GM12878 (cell line): ENCODE data around the gene HIVEP2. TPM values are rescaled to one million over a fixed set of nuclear protein-coding genes. Genes with fewer than 3 reads are reported as not detected.

Experiments
- BCL11A ChIP-seq: IDR thresholded peaks from 2 replicates; pipeline ENCODE4 v1.6.1; 2011; ENCODE audit warnings: low read depth, low read length
- EZH2 ChIP-seq: IDR thresholded peaks from 2 replicates; pipeline ENCODE4 v1.6.1; 2012; ENCODE audit warnings: low read depth, mild to moderate bottlenecking, control low read depth, inconsistent platforms, low read length, borderline replicate concordance; ENCODE audit not compliant: control insufficient read depth
- FOXK2 ChIP-seq: fragments of 450-650 bp; IDR thresholded peaks from 2 replicates; pipeline ENCODE4 v1.6.1; 2017; ENCODE audit warnings: mild to moderate bottlenecking, moderate library complexity
- IKZF1 ChIP-seq: fragments of 450-650 bp; conservative IDR thresholded peaks from 2 replicates; pipeline ENCODE4 v1.6.1; 2017; ENCODE audit warnings: antibody characterized with exemption, mild to moderate bottlenecking
- POU2F2 ChIP-seq: IDR thresholded peaks from 3 replicates; pipeline ENCODE4 v1.6.1; 2011; ENCODE audit warnings: low read depth, mild to moderate bottlenecking, low read length, borderline replicate concordance
- RFX5 ChIP-seq: IDR thresholded peaks from 2 replicates; pipeline ENCODE4 v1.6.1; 2011; ENCODE audit warnings: low read depth, low read length, improper control_type of control experiment
- TCF12 ChIP-seq: IDR thresholded peaks from 2 replicates; pipeline ENCODE4 v1.6.1; 2011; ENCODE audit warnings: low read depth, mild to moderate bottlenecking, low read length
- ZNF622 ChIP-seq: fragments of 450-650 bp; IDR thresholded peaks from 2 replicates; pipeline ENCODE4 v1.6.1; 2017; ENCODE audit warnings: mild to moderate bottlenecking, inconsistent platforms
- polyA plus RNA-seq, 11 experiments: library from polyadenylated mRNA; depleted of rRNA in 4 of 11; unstranded in 6 of 11; stranded (reverse) in 5 of 11; fragments of >200 nt; fragmentation: Nextera tagmentation in 4 of 11; fragmentation: Illumina TruSeq in 1 of 11; extraction: Ambion mirVana in 4 of 11; extraction: Trizol in 1 of 11; gene quantifications; 1 replicate in 1 of 11; 2 replicates in 10 of 11; pipeline versions ENCODE4 v1.2.1 to v1.2.3, GENCODE V29; 2011 to 2016; ENCODE audit warnings: inconsistent platforms in 2 of 11, missing spikeins in 2 of 11, low read depth in 1 of 11
- total RNA-seq, 4 experiments: library from RNA; depleted of rRNA in 3 of 4; stranded (reverse); fragments of >200 nt in 3 of 4; fragmentation: Illumina TruSeq in 1 of 4; extraction: Trizol in 1 of 4; gene quantifications; 2 replicates each; pipeline versions ENCODE4 v1.2.1 to v1.2.3, GENCODE V29; 2013 to 2021
- TF ChIP-seq, protein P1 (sequence below): fragments of 450-650 bp; formaldehyde crosslinking; IDR thresholded peaks from 2 replicates; pipeline ENCODE4 v1.4.0; 2020; ENCODE audit warnings: mild to moderate bottlenecking, moderate library complexity
- TF ChIP-seq, protein P2 (sequence below): fragments of 450-650 bp; IDR thresholded peaks from 2 replicates; pipeline ENCODE4 v1.6.1; 2016; ENCODE audit warnings: mild to moderate bottlenecking

The HIVEP2 gene
- total and polyA plus RNA-seq, 10 of the 15 experiments (the other 5 are each of a cell fraction or from before 2014, with no cell fraction given), result 1.2 to 15.7 (median 10.2) TPM

DNA sequence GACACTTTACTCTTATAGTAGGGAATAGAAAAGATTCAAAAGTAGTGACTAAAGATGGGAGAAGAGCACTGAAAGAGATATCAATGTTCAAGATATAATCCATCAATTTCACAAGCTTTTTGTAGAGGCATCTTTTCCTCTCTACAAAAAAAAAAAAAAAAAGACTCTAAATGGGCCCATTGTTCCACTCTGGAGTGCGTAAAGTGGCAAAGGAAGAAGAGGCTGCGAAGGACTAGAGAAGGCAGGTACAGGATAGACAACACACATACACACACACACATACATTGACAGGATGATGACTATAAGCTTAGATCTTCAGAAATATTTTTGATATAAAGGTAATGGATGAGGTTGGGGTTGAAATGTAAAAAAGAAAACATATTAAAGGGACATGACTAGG, 157.6 kb downstream of the HIVEP2 start (continued):
- TF ChIP-seq, protein P1, sequence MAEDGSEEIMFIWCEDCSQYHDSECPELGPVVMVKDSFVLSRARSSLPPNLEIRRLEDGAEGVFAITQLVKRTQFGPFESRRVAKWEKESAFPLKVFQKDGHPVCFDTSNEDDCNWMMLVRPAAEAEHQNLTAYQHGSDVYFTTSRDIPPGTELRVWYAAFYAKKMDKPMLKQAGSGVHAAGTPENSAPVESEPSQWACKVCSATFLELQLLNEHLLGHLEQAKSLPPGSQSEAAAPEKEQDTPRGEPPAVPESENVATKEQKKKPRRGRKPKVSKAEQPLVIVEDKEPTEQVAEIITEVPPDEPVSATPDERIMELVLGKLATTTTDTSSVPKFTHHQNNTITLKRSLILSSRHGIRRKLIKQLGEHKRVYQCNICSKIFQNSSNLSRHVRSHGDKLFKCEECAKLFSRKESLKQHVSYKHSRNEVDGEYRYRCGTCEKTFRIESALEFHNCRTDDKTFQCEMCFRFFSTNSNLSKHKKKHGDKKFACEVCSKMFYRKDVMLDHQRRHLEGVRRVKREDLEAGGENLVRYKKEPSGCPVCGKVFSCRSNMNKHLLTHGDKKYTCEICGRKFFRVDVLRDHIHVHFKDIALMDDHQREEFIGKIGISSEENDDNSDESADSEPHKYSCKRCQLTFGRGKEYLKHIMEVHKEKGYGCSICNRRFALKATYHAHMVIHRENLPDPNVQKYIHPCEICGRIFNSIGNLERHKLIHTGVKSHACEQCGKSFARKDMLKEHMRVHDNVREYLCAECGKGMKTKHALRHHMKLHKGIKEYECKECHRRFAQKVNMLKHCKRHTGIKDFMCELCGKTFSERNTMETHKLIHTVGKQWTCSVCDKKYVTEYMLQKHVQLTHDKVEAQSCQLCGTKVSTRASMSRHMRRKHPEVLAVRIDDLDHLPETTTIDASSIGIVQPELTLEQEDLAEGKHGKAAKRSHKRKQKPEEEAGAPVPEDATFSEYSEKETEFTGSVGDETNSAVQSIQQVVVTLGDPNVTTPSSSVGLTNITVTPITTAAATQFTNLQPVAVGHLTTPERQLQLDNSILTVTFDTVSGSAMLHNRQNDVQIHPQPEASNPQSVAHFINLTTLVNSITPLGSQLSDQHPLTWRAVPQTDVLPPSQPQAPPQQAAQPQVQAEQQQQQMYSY (CRISPR knock-in tag), result no peak
- TF ChIP-seq, protein P2, sequence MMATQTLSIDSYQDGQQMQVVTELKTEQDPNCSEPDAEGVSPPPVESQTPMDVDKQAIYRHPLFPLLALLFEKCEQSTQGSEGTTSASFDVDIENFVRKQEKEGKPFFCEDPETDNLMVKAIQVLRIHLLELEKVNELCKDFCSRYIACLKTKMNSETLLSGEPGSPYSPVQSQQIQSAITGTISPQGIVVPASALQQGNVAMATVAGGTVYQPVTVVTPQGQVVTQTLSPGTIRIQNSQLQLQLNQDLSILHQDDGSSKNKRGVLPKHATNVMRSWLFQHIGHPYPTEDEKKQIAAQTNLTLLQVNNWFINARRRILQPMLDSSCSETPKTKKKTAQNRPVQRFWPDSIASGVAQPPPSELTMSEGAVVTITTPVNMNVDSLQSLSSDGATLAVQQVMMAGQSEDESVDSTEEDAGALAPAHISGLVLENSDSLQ, result no peak
- TF ChIP-seq BCL11A (no peak), ZNF622 (no peak), POU2F2 (no peak), EZH2 (no peak), RFX5 (no peak), IKZF1 (no peak), TCF12 (no peak), FOXK2 (no peak)
